HCT116 (cell line): ENCODE measurements around the gene HLA-DPB1. TPM values are rescaled to one million over a fixed set of nuclear protein-coding genes. Genes with fewer than 3 reads are reported as not detected.

ENCODE experiments used
- ATAC-seq: fragments of 200-7000 bp; cut with Tn5 transposase; 2 replicates; pipeline ENCODE4 v1.9.1; 2020; ENCODE audit warnings: mild to moderate bottlenecking, moderate library complexity
- BruUV-seq: library from RNA; stranded (reverse); fragments of 400-500 nt; replicated peaks from 2 replicates; lab custom pipeline; 2021; lab: Mats Ljungman, UMichigan
- CTCF ChIA-PET: fragments of 300-600 bp; sonication (Branson Sonifier 250); formaldehyde crosslinking; loops from one replicate; lab custom pipeline; 2021; ENCODE audit warnings: antibody characterized with exemption; lab: Charles Lee
- POLR2A ChIA-PET: fragments of 300-600, 350-600 bp; sonication (Branson Sonifier 250); formaldehyde crosslinking; loops from one replicate; lab custom pipeline; 2021; ENCODE audit warnings: antibody characterized with exemption; lab: Charles Lee
- RAD21 ChIA-PET, 2 experiments: fragments of 300-600 bp; sonication (Branson Sonifier 250); formaldehyde crosslinking; loops; one replicate each; lab custom pipeline; 2023; ENCODE audit warnings: low total read pairs in 2 of 2; ENCODE audit not compliant: uncharacterized antibody in 2 of 2, unreplicated experiment in 2 of 2, low non-redundant PET in 1 of 2; lab: Charles Lee
- DNase-seq: peaks from one replicate; pipeline ENCODE4 v3.0.0-alpha.2; 2010; ENCODE audit warnings: low read depth, low spot score
- H2AFZ ChIP-seq: fragments of 200-600 bp; shearing (Covaris generic), sonication (generic); 2 replicates; pipeline ENCODE4 v1.6.1; 2017; ENCODE audit warnings: low read depth, mixed run types, mixed read lengths, antibody characterized with exemption, low read length; ENCODE audit not compliant: poor library complexity, severe bottlenecking
- H3K27ac ChIP-seq: 2 replicates; pipeline ENCODE4 v1.5.1; 2012; ENCODE audit warnings: low read depth, low read length
- H3K27me3 ChIP-seq: fragments of 200-600 bp; sonication (generic); 2 replicates; pipeline ENCODE4 v1.6.1; 2016; ENCODE audit warnings: mixed run types, low read length, mixed read lengths; ENCODE audit not compliant: insufficient read depth
- H3K36me3 ChIP-seq, 2 experiments: fragments of 200-500 bp in 1 of 2; fragments of 200-600 bp in 1 of 2; sonication (Bioruptor generic) in 1 of 2; sonication (generic) in 1 of 2; 2 replicates each; pipeline versions ENCODE4 v1.5.1 to v1.6.1; 2014 to 2016; ENCODE audit warnings: low read length in 2 of 2, inconsistent platforms in 1 of 2, mixed read lengths in 1 of 2, mixed run types in 1 of 2; ENCODE audit not compliant: insufficient read depth in 2 of 2, control insufficient read depth in 1 of 2
- H3K4me1 ChIP-seq, 2 experiments: fragments of 200-600 bp in 1 of 2; sonication (generic) in 1 of 2; 2 replicates each; pipeline versions ENCODE4 v1.5.1 to v1.6.1; 2012 to 2017; ENCODE audit warnings: low read length in 2 of 2, inconsistent platforms in 1 of 2, mild to moderate bottlenecking in 1 of 2, mixed read lengths in 1 of 2, mixed run types in 1 of 2, moderate library complexity in 1 of 2; ENCODE audit not compliant: insufficient read depth in 2 of 2, control insufficient read depth in 1 of 2
- H3K4me2 ChIP-seq: fragments of 200-600 bp; sonication (generic); 2 replicates; pipeline ENCODE4 v1.6.1; 2017; ENCODE audit warnings: mixed run types, low read length, mixed read lengths
- H3K4me3 ChIP-seq, 2 experiments: fragments of 200-600 bp in 1 of 2; sonication (generic) in 1 of 2; replicated peaks in 1 of 2; 2 replicates each; pipeline ENCODE4 v1.5.1; 2011 to 2016; ENCODE audit warnings: low read length in 2 of 2, control low read depth in 1 of 2, low read depth in 1 of 2, mild to moderate bottlenecking in 1 of 2, mixed read lengths in 1 of 2, mixed run types in 1 of 2
- H3K79me2 ChIP-seq: fragments of 200-600 bp; sonication (generic); 2 replicates; pipeline ENCODE4 v1.6.1; 2017; ENCODE audit warnings: mild to moderate bottlenecking, mixed run types, low read length, moderate library complexity, mixed read lengths; ENCODE audit not compliant: insufficient read depth
- H3K9ac ChIP-seq: fragments of 200-600 bp; sonication (generic); 2 replicates; pipeline ENCODE4 v1.6.1; 2016; ENCODE audit warnings: low read length, mixed read lengths
- H3K9me2 ChIP-seq: fragments of 200-600 bp; sonication (generic), shearing (Covaris generic); 2 replicates; pipeline ENCODE4 v1.6.1; 2017; ENCODE audit warnings: mixed run types, mild to moderate bottlenecking, moderate library complexity; ENCODE audit not compliant: insufficient read depth
- H3K9me3 ChIP-seq, 2 experiments: fragments of 200-500 bp in 1 of 2; fragments of 200-600 bp in 1 of 2; sonication (Bioruptor generic) in 1 of 2; sonication (generic) in 1 of 2; 2 replicates each; pipeline ENCODE4 v1.6.1; 2014 to 2017; ENCODE audit warnings: low read length in 2 of 2, mixed read lengths in 2 of 2, inconsistent platforms in 1 of 2, low read depth in 1 of 2, mild to moderate bottlenecking in 1 of 2, mixed run types in 1 of 2, moderate library complexity in 1 of 2; ENCODE audit not compliant: control insufficient read depth in 1 of 2, insufficient read depth in 1 of 2
- H4K20me1 ChIP-seq: fragments of 200-600 bp; sonication (generic), shearing (Covaris generic); 2 replicates; pipeline ENCODE4 v1.6.1; 2017; ENCODE audit warnings: mixed run types, mild to moderate bottlenecking, moderate library complexity; ENCODE audit not compliant: insufficient read depth
- EGR1 ChIP-seq: IDR thresholded peaks from 2 replicates; pipeline ENCODE4 v1.6.1; 2012; ENCODE audit warnings: low read depth
- EZH2phosphoT487 ChIP-seq: fragments of 200-600 bp; IDR thresholded peaks from 2 replicates; pipeline ENCODE4 v1.6.1; 2018; ENCODE audit warnings: antibody characterized with exemption, borderline replicate concordance
- RAD21 ChIP-seq: IDR thresholded peaks from 2 replicates; pipeline ENCODE4 v1.6.1; 2012; ENCODE audit warnings: low read depth, mild to moderate bottlenecking
- TCF7L2 ChIP-seq: IDR thresholded peaks from 2 replicates; pipeline ENCODE4 v1.7.0; 2011; ENCODE audit warnings: borderline replicate concordance, inconsistent platforms; ENCODE audit not compliant: insufficient read depth, insufficient read length; ENCODE audit errors: extremely low read depth
- YY1 ChIP-seq: IDR thresholded peaks from 2 replicates; pipeline ENCODE4 v1.6.1; 2011; ENCODE audit warnings: low read length, low read depth, moderate library complexity, mild to moderate bottlenecking; ENCODE audit not compliant: insufficient replicate concordance; ENCODE audit errors: extremely low read depth
- ZNF274 ChIP-seq: fragments of 200-500 bp; sonication (Bioruptor generic); IDR thresholded peaks from 2 replicates; pipeline ENCODE4 v1.6.1; 2014; ENCODE audit warnings: mild to moderate bottlenecking, low read depth, low read length, inconsistent platforms
- intact Hi-C: fragments of 100-400 bp; cut with micrococcal nuclease; formaldehyde crosslinking; loops from 2 replicates; pipeline ENCODE4 v1.10.0; 2022
- total RNA-seq: library from RNA; stranded (reverse); gene quantifications from one replicate; pipeline ENCODE4 v1.2.1, GENCODE V29; 2021; ENCODE audit not compliant: unreplicated experiment

The HLA-DPB1 gene
- total RNA-seq, 1 experiment from 2014 or later: 1.5 TPM

- TF ChIP-seq EZH2phosphoT487 (no peak), YY1 (no peak), RAD21 (no peak), EGR1 (no peak), TCF7L2 (no peak), ZNF274 (no peak)
- H3K4me1 ChIP-seq: no peaks in the 10 kb centered on the region
- no peak overlapping the region for H3K4me2 ChIP-seq
- H2AFZ ChIP-seq: no peak overlapping the region
- ChIA-PET POLR2A (interaction anchor here (1.0 kb wide), 1 partner anchor 10 kb away, joined by 3 read pairs; no protein-coding TSS in a partner anchor), RAD21 (no interaction called here), CTCF (interaction anchor here (0.7 to 2.7 kb wide), 5 partner anchors 10 to 152 kb away, joined by 3 to 13 read pairs (median 5); no protein-coding TSS in a partner anchor)
- DNase-seq: no peak
- no peaks in the 10 kb centered on the region for H3K79me2 ChIP-seq
- H3K27ac ChIP-seq: no peak overlapping the region
- H3K9me2 ChIP-seq: no peaks in the 10 kb centered on the region
- H3K36me3 ChIP-seq: no peaks in the 10 kb centered on the region
- BruUV-seq: no TSS peak
- ATAC-seq: no peak
- no peaks in the 10 kb centered on the region for H4K20me1 ChIP-seq
- H3K4me3 ChIP-seq: no peak overlapping the region
- intact Hi-C loops: no loop called here
- no peaks in the 10 kb centered on the region for H3K27me3 ChIP-seq
- H3K9me3 ChIP-seq: no peaks in the 10 kb centered on the region
- H3K9ac ChIP-seq: no peak overlapping the region
These were observed 60.6 kb downstream of the HLA-DPB1 start for GRCh38 chr6:33136310-33136900.

Other genes with a start within 250 kb of the HLA-DPB1 start
- 59.9 TPM for gene TAP2, start 237.3 kb upstream of the HLA-DPB1 start, total RNA-seq
- gene PSMB8, start 231.9 kb upstream of the HLA-DPB1 start, total RNA-seq: 0.96 TPM
- 32.2 TPM for gene TAP1, start 222.3 kb upstream of the HLA-DPB1 start, total RNA-seq
- gene PSMB9, start 221.8 kb upstream of the HLA-DPB1 start, total RNA-seq: 8.1 TPM
- gene HLA-DMB, start 135.0 kb upstream of the HLA-DPB1 start, total RNA-seq: 3.3 TPM
- 12.1 TPM for gene HLA-DMA, start 122.9 kb upstream of the HLA-DPB1 start, total RNA-seq
- 260 TPM for gene BRD2, start 107.4 kb upstream of the HLA-DPB1 start, total RNA-seq
- gene HLA-DOA, start 66.4 kb upstream of the HLA-DPB1 start, total RNA-seq: 0.39 TPM
- 0.89 TPM for gene HLA-DPA1, start 2.3 kb upstream of the HLA-DPB1 start, total RNA-seq
- gene COL11A2, start 116.5 kb downstream of the HLA-DPB1 start, total RNA-seq: 7.6 TPM
- 49.9 TPM for gene RXRB, start 124.7 kb downstream of the HLA-DPB1 start, total RNA-seq
- gene SLC39A7, start 124.9 kb downstream of the HLA-DPB1 start, total RNA-seq: 130 TPM
- gene HSD17B8, start 128.7 kb downstream of the HLA-DPB1 start, total RNA-seq: 22.0 TPM
- gene RING1, start 132.5 kb downstream of the HLA-DPB1 start, total RNA-seq: 45.9 TPM
- 58.2 TPM for gene VPS52, start 195.9 kb downstream of the HLA-DPB1 start, total RNA-seq
- gene RPS18, start 196.1 kb downstream of the HLA-DPB1 start, total RNA-seq: 4,062 TPM
- gene B3GALT4, start 201.1 kb downstream of the HLA-DPB1 start, total RNA-seq: 1.9 TPM
- 90.6 TPM for gene WDR46, start 213.2 kb downstream of the HLA-DPB1 start, total RNA-seq
- 90.5 TPM for gene PFDN6, start 213.6 kb downstream of the HLA-DPB1 start, total RNA-seq
- gene RGL2, start 223.0 kb downstream of the HLA-DPB1 start, total RNA-seq: 53.4 TPM
- gene TAPBP, start 238.1 kb downstream of the HLA-DPB1 start, total RNA-seq: 80.1 TPM
- gene ZBTB22, start 241.8 kb downstream of the HLA-DPB1 start, total RNA-seq: 11.7 TPM
- 64.9 TPM for gene DAXX, start 247.0 kb downstream of the HLA-DPB1 start, total RNA-seq